K562 (cell line): ENCODE data around the gene POLR1D. TPM values are rescaled to one million over a fixed set of nuclear protein-coding genes. Genes with fewer than 3 reads are reported as not detected.

ENCODE experiments used
- ARID1B ChIP-seq: fragments of 450-650 bp; IDR thresholded peaks from 2 replicates; pipeline ENCODE4 v1.6.1; 2016; ENCODE audit warnings: antibody characterized with exemption, mild to moderate bottlenecking, inconsistent platforms
- CXXC5 ChIP-seq: fragments of 250-450 bp; sonication (Bioruptor Pico); IDR thresholded peaks from 2 replicates; pipeline ENCODE4 v1.8.0; 2022; ENCODE audit warnings: inconsistent platforms, mild to moderate bottlenecking, moderate library complexity
- FOXA3 ChIP-seq, 2 experiments: fragments of 450-650 bp in 1 of 2; sonication (generic) in 1 of 2; formaldehyde crosslinking; IDR thresholded peaks in 1 of 2; conservative IDR thresholded peaks in 1 of 2; 2 replicates each; pipeline versions ENCODE4 v1.4.0 to v1.8.0; 2020 to 2022; ENCODE audit warnings: mild to moderate bottlenecking in 2 of 2, missing genetic modification reagents in 1 of 2
- NFE2 ChIP-seq: IDR thresholded peaks from 2 replicates; pipeline ENCODE4 v1.6.1; 2014; ENCODE audit warnings: antibody characterized with exemption, low read depth
- PTRF ChIP-seq: fragments of 450-650 bp; IDR thresholded peaks from 2 replicates; pipeline ENCODE4 v1.6.1; 2016; ENCODE audit warnings: mild to moderate bottlenecking, missing genetic modification characterization, missing compliant biosample characterization
- SMARCA4 ChIP-seq: fragments of 450-650 bp; IDR thresholded peaks from 2 replicates; pipeline ENCODE4 v1.6.1; 2016
- SRF ChIP-seq, 2 experiments: fragments of 250-450, 450-650 bp in 1 of 2; sonication (Bioruptor Pico) in 1 of 2; sonication (generic) in 1 of 2; formaldehyde crosslinking; IDR thresholded peaks; 2 replicates each; pipeline versions ENCODE4 v1.5.0 to v1.5.1; 2020 to 2022; ENCODE audit warnings: mild to moderate bottlenecking in 1 of 2, missing genetic modification reagents in 1 of 2
- TBP ChIP-seq: optimal IDR thresholded peaks from 2 replicates; pipeline ENCODE3; 2011; ENCODE audit warnings: low read depth, low read length, improper control_type of control experiment
- TRIM28 ChIP-seq: fragments of 450-650 bp; IDR thresholded peaks from 2 replicates; pipeline ENCODE4 v1.6.1; 2017
- XRCC4 ChIP-seq: IDR thresholded peaks from one replicate; pipeline ENCODE4 v1.6.1; 2011; ENCODE audit not compliant: insufficient read depth, insufficient read length; ENCODE audit errors: extremely low read depth
- ZNF175 ChIP-seq: fragments of 200-800 bp; sonication (Bioruptor generic); IDR thresholded peaks from 2 replicates; pipeline ENCODE4 v1.6.1; 2016; ENCODE audit warnings: low read depth, mild to moderate bottlenecking, missing genetic modification characterization, missing compliant biosample characterization
- ZNF57 ChIP-seq: fragments of 450-650 bp; formaldehyde crosslinking; IDR thresholded peaks from 2 replicates; pipeline ENCODE4 v1.4.0; 2020; ENCODE audit warnings: mild to moderate bottlenecking, moderate library complexity
- ZNF586 ChIP-seq: fragments of 450-650 bp; formaldehyde crosslinking; conservative IDR thresholded peaks from 2 replicates; pipeline ENCODE4 v1.4.0; 2020; ENCODE audit warnings: mild to moderate bottlenecking, moderate library complexity
- ZNF644 ChIP-seq: fragments of 200-800 bp; sonication (Bioruptor generic); IDR thresholded peaks from 2 replicates; pipeline ENCODE4 v1.6.1; 2016; ENCODE audit warnings: low read depth, missing genetic modification characterization, missing compliant biosample characterization
- polyA plus RNA-seq, 8 experiments: library from polyadenylated mRNA; depleted of rRNA in 4 of 8; stranded (reverse) in 5 of 8; unstranded in 3 of 8; fragments of >200 nt; fragmentation: Nextera tagmentation in 2 of 8; fragmentation: Illumina TruSeq in 1 of 8; extraction: Ambion mirVana in 2 of 8; extraction: Trizol in 1 of 8; gene quantifications; 2 replicates each; pipeline versions ENCODE4 v1.2.1 to v1.2.3, GENCODE V29; 2011 to 2014; ENCODE audit warnings: inconsistent platforms in 1 of 8, missing spikeins in 1 of 8
- total RNA-seq, 7 experiments: library from RNA; depleted of rRNA in 6 of 7; stranded (reverse); fragments of >200 nt in 6 of 7; fragmentation: Illumina TruSeq in 2 of 7; extraction: Trizol in 2 of 7; gene quantifications; 2 replicates each; pipeline versions ENCODE4 v1.2.1 to v1.2.3, GENCODE V29; 2011 to 2021; ENCODE audit warnings: low replicate concordance in 1 of 7
- TF ChIP-seq, protein P1 (sequence below): sonication (generic); formaldehyde crosslinking; IDR thresholded peaks from 2 replicates; pipeline ENCODE4 v1.8.1; 2022; ENCODE audit warnings: missing genetic modification reagents
- TF ChIP-seq, protein P2 (sequence below): sonication (generic); formaldehyde crosslinking; IDR thresholded peaks from 2 replicates; pipeline ENCODE4 v1.9.0; 2022; ENCODE audit warnings: mild to moderate bottlenecking, missing genetic modification reagents
- TF ChIP-seq, protein P3 (sequence below), 2 experiments: fragments of 450-650 bp in 1 of 2; sonication (generic) in 1 of 2; formaldehyde crosslinking in 1 of 2; IDR thresholded peaks in 1 of 2; conservative IDR thresholded peaks in 1 of 2; 2 replicates each; pipeline versions ENCODE4 v1.6.1 to v1.8.1; 2016 to 2023; ENCODE audit warnings: mild to moderate bottlenecking in 2 of 2, moderate library complexity in 2 of 2, inconsistent platforms in 1 of 2, missing genetic modification reagents in 1 of 2
- TF ChIP-seq, protein P4 (sequence below): fragments of 450-650 bp; formaldehyde crosslinking; IDR thresholded peaks from 2 replicates; pipeline ENCODE4 v1.4.0; 2022; ENCODE audit warnings: missing genetic modification characterization

The POLR1D gene
- total and polyA plus RNA-seq, 9 of the 15 experiments (the other 6 are each of a cell fraction or from before 2014, with no cell fraction given), result 107 to 188 (median 145) TPM

DNA sequence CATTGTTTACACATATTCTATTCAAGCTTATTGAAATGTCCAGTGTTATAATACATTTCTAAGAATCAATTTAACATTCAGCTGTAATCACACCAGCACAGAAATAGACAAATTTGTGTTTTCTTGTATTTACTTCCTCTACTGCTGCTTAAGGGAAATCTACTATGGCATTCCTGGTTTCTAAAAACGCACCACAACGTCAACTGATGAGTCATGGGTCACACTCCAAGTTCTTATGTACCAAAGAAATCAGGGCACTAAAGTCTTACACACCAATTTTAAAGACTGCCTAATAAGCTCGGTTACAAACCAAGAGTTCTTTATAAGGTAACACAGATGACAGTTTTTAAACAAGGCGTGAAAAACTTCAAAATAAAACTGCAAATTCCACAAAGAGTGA lies 14.6 kb upstream of the POLR1D start (continued):
- TF ChIP-seq ZNF175 (CRISPR knock-in tag) (no peak), SRF (CRISPR knock-in tag; IDR thresholded peaks at IDR 0.05) (no peak), NFE2 (peak; percentile 48), ARID1B (0 out of 2 replicates have a peak, but pooled peaks have one; percentile 27), ZNF57 (CRISPR knock-in tag) (no peak), XRCC4 (no peak), FOXA3 (CRISPR knock-in tag; conservative IDR thresholded peaks at IDR 0.05 in 1 of 2, IDR thresholded peaks at IDR 0.05 in 1 of 2) (no peak), SMARCA4 (0 out of 2 replicates have a peak, but pooled peaks have one; percentile 14), TBP (no peak), ZNF644 (tag) (no peak), PTRF (tag) (no peak), CXXC5 (CRISPR knock-in tag) (no peak), TRIM28 (no peak), ZNF586 (no peak)
- TF ChIP-seq, protein P1, sequence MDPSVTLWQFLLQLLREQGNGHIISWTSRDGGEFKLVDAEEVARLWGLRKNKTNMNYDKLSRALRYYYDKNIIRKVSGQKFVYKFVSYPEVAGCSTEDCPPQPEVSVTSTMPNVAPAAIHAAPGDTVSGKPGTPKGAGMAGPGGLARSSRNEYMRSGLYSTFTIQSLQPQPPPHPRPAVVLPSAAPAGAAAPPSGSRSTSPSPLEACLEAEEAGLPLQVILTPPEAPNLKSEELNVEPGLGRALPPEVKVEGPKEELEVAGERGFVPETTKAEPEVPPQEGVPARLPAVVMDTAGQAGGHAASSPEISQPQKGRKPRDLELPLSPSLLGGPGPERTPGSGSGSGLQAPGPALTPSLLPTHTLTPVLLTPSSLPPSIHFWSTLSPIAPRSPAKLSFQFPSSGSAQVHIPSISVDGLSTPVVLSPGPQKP (CRISPR knock-in tag), result no peak
- TF ChIP-seq, protein P2, sequence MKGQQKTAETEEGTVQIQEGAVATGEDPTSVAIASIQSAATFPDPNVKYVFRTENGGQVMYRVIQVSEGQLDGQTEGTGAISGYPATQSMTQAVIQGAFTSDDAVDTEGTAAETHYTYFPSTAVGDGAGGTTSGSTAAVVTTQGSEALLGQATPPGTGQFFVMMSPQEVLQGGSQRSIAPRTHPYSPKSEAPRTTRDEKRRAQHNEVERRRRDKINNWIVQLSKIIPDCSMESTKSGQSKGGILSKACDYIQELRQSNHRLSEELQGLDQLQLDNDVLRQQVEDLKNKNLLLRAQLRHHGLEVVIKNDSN (CRISPR knock-in tag), result no peak
- TF ChIP-seq, protein P3, sequence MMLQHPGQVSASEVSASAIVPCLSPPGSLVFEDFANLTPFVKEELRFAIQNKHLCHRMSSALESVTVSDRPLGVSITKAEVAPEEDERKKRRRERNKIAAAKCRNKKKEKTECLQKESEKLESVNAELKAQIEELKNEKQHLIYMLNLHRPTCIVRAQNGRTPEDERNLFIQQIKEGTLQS (IDR thresholded peaks at IDR 0.05), result peak; percentile 81
- TF ChIP-seq, protein P3 (CRISPR knock-in tag; conservative IDR thresholded peaks at IDR 0.05), result no peak
- TF ChIP-seq, protein P4, sequence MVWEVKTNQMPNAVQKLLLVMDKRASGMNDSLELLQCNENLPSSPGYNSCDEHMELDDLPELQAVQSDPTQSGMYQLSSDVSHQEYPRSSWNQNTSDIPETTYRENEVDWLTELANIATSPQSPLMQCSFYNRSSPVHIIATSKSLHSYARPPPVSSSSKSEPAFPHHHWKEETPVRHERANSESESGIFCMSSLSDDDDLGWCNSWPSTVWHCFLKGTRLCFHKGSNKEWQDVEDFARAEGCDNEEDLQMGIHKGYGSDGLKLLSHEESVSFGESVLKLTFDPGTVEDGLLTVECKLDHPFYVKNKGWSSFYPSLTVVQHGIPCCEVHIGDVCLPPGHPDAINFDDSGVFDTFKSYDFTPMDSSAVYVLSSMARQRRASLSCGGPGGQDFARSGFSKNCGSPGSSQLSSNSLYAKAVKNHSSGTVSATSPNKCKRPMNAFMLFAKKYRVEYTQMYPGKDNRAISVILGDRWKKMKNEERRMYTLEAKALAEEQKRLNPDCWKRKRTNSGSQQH, result no peak
